GM15510 (cell line): ENCODE data around the gene TEKT2.

Experiments used
- POLR2A ChIP-seq: IDR thresholded peaks from 3 replicates; pipeline ENCODE4 v1.6.1; 2011; ENCODE audit warnings: borderline replicate concordance; ENCODE audit not compliant: insufficient read length; ENCODE audit errors: extremely low read depth

TEKT2 gene

GRCh38 chr1:36093226-36093625 is 9.3 kb downstream of the TEKT2 start:
- TF ChIP-seq POLR2A = no peak

GRCh38 chr1:36093929-36094328 is 10.0 kb downstream of the TEKT2 start:
- no peak for TF ChIP-seq POLR2A

- no peak for TF ChIP-seq POLR2A
These were observed 10.7 kb downstream of the TEKT2 start for GRCh38 chr1:36094621-36095061.

GRCh38 chr1:36095760-36096405 is 12.0 kb downstream of the TEKT2 start:
- no peak for TF ChIP-seq POLR2A

- no peak for TF ChIP-seq POLR2A
These were observed 12.9 kb downstream of the TEKT2 start for GRCh38 chr1:36096500-36097432.

- no peak for TF ChIP-seq POLR2A
These were observed 14.0 kb downstream of the TEKT2 start for GRCh38 chr1:36097693-36098585.

GRCh38 chr1:36098650-36099365 is 14.9 kb downstream of the TEKT2 start:
- TF ChIP-seq POLR2A = no peak

- TF ChIP-seq POLR2A = no peak
These were observed 15.9 kb downstream of the TEKT2 start for GRCh38 chr1:36099681-36100341.

GRCh38 chr1:36100376-36100775 is 16.5 kb downstream of the TEKT2 start:
- TF ChIP-seq POLR2A = no peak

GRCh38 chr1:36101546-36101945 is 17.7 kb downstream of the TEKT2 start:
- TF ChIP-seq POLR2A = no peak

GRCh38 chr1:36106269-36106668 is 22.4 kb downstream of the TEKT2 start:
- TF ChIP-seq POLR2A = no peak

GRCh38 chr1:36107394-36107793 is 23.5 kb downstream of the TEKT2 start:
- TF ChIP-seq POLR2A = no peak

GRCh38 chr1:36108314-36108713 is 24.4 kb downstream of the TEKT2 start:
- TF ChIP-seq POLR2A = no peak
